Liver (tissue), 9 donors: ENCODE measurements around the gene OR6B1. TPM values are rescaled to one million over a fixed set of nuclear protein-coding genes. Genes with fewer than 3 reads are reported as not detected.
A peak's percentile ranks its signal among the peaks of the same experiment; 100 is the strongest.

Experiments
- DNase-seq: peaks from one replicate; pipeline ENCODE4 v3.0.0-alpha.2; 2017; ENCODE audit warnings: low spot score
- H3K27ac ChIP-seq, 2 donors: one replicate each; pipeline ENCODE4 v1.7.0; 2013; ENCODE audit warnings: inconsistent platforms in 2 of 2, low read length in 2 of 2, control low read depth in 1 of 2, low read depth in 1 of 2, mild to moderate bottlenecking in 1 of 2
- H3K27me3 ChIP-seq, 4 donors: one replicate each; pipeline versions ENCODE4 v1.6.1 to v1.7.0; 2013; ENCODE audit warnings: low read length in 3 of 4, inconsistent platforms in 1 of 4, mild to moderate bottlenecking in 1 of 4, moderate library complexity in 1 of 4; ENCODE audit not compliant: control insufficient read depth in 4 of 4, insufficient read depth in 4 of 4
- H3K36me3 ChIP-seq, 4 donors: one replicate each; pipeline versions ENCODE4 v1.6.1 to v1.7.0; 2013; ENCODE audit warnings: low read length in 3 of 4, mild to moderate bottlenecking in 3 of 4, low read depth in 1 of 4, moderate library complexity in 1 of 4; ENCODE audit not compliant: control insufficient read depth in 4 of 4, insufficient read depth in 3 of 4
- H3K4me1 ChIP-seq, 4 donors: one replicate each; pipeline versions ENCODE4 v1.6.1 to v1.7.0; 2013; ENCODE audit warnings: low read length in 3 of 4, mild to moderate bottlenecking in 3 of 4, moderate library complexity in 1 of 4; ENCODE audit not compliant: control insufficient read depth in 4 of 4, insufficient read depth in 4 of 4
- H3K4me3 ChIP-seq, 3 donors: one replicate each; pipeline versions ENCODE4 v1.6.1 to v1.7.0; 2013; ENCODE audit warnings: low read length in 3 of 3, control low read depth in 1 of 3, low read depth in 1 of 3, mild to moderate bottlenecking in 1 of 3
- H3K9ac ChIP-seq, 2 donors: one replicate each; pipeline ENCODE4 v1.7.0; 2013; ENCODE audit warnings: low read length in 2 of 2, mild to moderate bottlenecking in 2 of 2, moderate library complexity in 2 of 2, control low read depth in 1 of 2, low read depth in 1 of 2
- H3K9me3 ChIP-seq, 4 donors: one replicate each; pipeline versions ENCODE4 v1.6.1 to v1.7.0; 2013; ENCODE audit warnings: low read length in 3 of 4; ENCODE audit not compliant: control insufficient read depth in 4 of 4
- CTCF ChIP-seq: fragments of 150-350 bp; IDR thresholded peaks from 2 replicates; pipeline ENCODE4 v1.5.1; 2017; ENCODE audit warnings: improper control_type of control experiment, low read depth, low read length; ENCODE audit not compliant: missing input control
- EGR1 ChIP-seq, 2 donors: IDR thresholded peaks; 2 replicates each; pipeline ENCODE4 v1.6.1; 2016 to 2018; ENCODE audit warnings: antibody characterized with exemption in 2 of 2, low read depth in 2 of 2
- FOXA1 ChIP-seq: IDR thresholded peaks from 2 replicates; pipeline ENCODE4 v1.6.1; 2016; ENCODE audit warnings: antibody characterized with exemption
- FOXA2 ChIP-seq: IDR thresholded peaks from 2 replicates; pipeline ENCODE4 v1.6.1; 2016; ENCODE audit warnings: antibody characterized with exemption
- GABPA ChIP-seq, 2 donors: IDR thresholded peaks in 1 of 2; conservative IDR thresholded peaks in 1 of 2; 2 replicates each; pipeline ENCODE4 v1.6.1; 2016; ENCODE audit warnings: antibody characterized with exemption in 2 of 2, mild to moderate bottlenecking in 1 of 2, moderate library complexity in 1 of 2
- HNF4A ChIP-seq, 2 donors: conservative IDR thresholded peaks; 2 replicates each; pipeline ENCODE4 v1.6.1; 2016; ENCODE audit warnings: antibody characterized with exemption in 2 of 2, mild to moderate bottlenecking in 2 of 2
- HNF4G ChIP-seq: IDR thresholded peaks from 2 replicates; pipeline ENCODE4 v1.6.1; 2016; ENCODE audit warnings: antibody characterized with exemption
- JUND ChIP-seq, 2 donors: IDR thresholded peaks; 2 replicates each; pipeline ENCODE4 v1.6.1; 2016; ENCODE audit warnings: antibody characterized with exemption in 2 of 2
- NR2F2 ChIP-seq: IDR thresholded peaks from 2 replicates; pipeline ENCODE4 v1.6.1; 2016; ENCODE audit warnings: antibody characterized with exemption
- RAD21 ChIP-seq, 2 donors: IDR thresholded peaks; 2 replicates each; pipeline ENCODE4 v1.6.1; 2016; ENCODE audit warnings: antibody characterized with exemption in 2 of 2, mild to moderate bottlenecking in 2 of 2
- REST ChIP-seq: IDR thresholded peaks from 2 replicates; pipeline ENCODE4 v1.6.1; 2016; ENCODE audit warnings: antibody characterized with exemption, mild to moderate bottlenecking
- RXRA ChIP-seq, 2 donors: IDR thresholded peaks; 2 replicates each; pipeline ENCODE4 v1.6.1; 2017 to 2018; ENCODE audit warnings: antibody characterized with exemption in 2 of 2, mild to moderate bottlenecking in 1 of 2
- SP1 ChIP-seq: IDR thresholded peaks from 2 replicates; pipeline ENCODE4 v1.6.1; 2018; ENCODE audit warnings: antibody characterized with exemption, mild to moderate bottlenecking
- TAF1 ChIP-seq: conservative IDR thresholded peaks from 2 replicates; pipeline ENCODE4 v1.6.1; 2016; ENCODE audit warnings: antibody characterized with exemption, mild to moderate bottlenecking
- YY1 ChIP-seq: IDR thresholded peaks from 2 replicates; pipeline ENCODE4 v1.6.1; 2016; ENCODE audit warnings: antibody characterized with exemption, mild to moderate bottlenecking
- WGBS: extraction: QIAGEN DNeasy Blood & Tissue Kit; methylation state at CpG from one replicate; pipeline ENCODE4 v1.1.7; 2013; 5-methylcytosine and 5-hydroxymethylcytosine counted together
- polyA plus RNA-seq, 2 donors: library from polyadenylated mRNA; stranded (reverse) in 1 of 2; unstranded in 1 of 2; fragments of 200-250 nt in 1 of 2; fragments of >200 nt in 1 of 2; fragmentation: Nextera tagmentation in 1 of 2; extraction: Ambion mirVana in 1 of 2; gene quantifications; one replicate each; pipeline versions ENCODE4 v1.2.1 to v1.2.3, GENCODE V29; 2013 to 2015
- total RNA-seq, 2 donors: library from RNA; depleted of rRNA; stranded (reverse); fragments of >200 nt; gene quantifications; one replicate each; pipeline ENCODE4 v1.2.3, GENCODE V29; 2014
- TF ChIP-seq, protein P1 (sequence below): IDR thresholded peaks from 2 replicates; pipeline ENCODE4 v1.6.1; 2016; ENCODE audit warnings: antibody characterized with exemption
- TF ChIP-seq, protein P2 (sequence below): IDR thresholded peaks from 2 replicates; pipeline ENCODE4 v1.6.1; 2016; ENCODE audit warnings: antibody characterized with exemption
- TF ChIP-seq, protein P3 (sequence below): IDR thresholded peaks from 2 replicates; pipeline ENCODE4 v1.6.1; 2016; ENCODE audit warnings: antibody characterized with exemption
- donor health status: healthy.
- donor health status: healthy.
- donor health status: healthy.
- donor health status: healthy.
- donor health status: healthy.

OR6B1 gene
- total and polyA plus RNA-seq, 4 donors, result 0.05 TPM; not detected in 3

- Histone ChIP-seq H3K9me3 (no peaks in the 10 kb centered on the region), H3K27me3 (peaks cover 0 to 3% (median 0%) of the 10 kb centered on the region in 4 donors), H3K27ac (no peak overlapping the region), H3K4me3 (no peak overlapping the region), H3K9ac (no peak overlapping the region), H3K4me1 (no peaks in the 10 kb centered on the region), H3K36me3 (no peaks in the 10 kb centered on the region)
- TF ChIP-seq RAD21 (IDR thresholded peaks at IDR 0.05) (peak; percentile 91 to 93), CTCF (peak; percentile 58), SP1 (no peak), FOXA2 (no peak), RXRA (IDR thresholded peaks at IDR 0.05) (peak in 1 of 2 donors; percentile 22), GABPA (IDR thresholded peaks at IDR 0.05 in 1 of 2, conservative IDR thresholded peaks at IDR 0.05 in 1 of 2) (no peak)
- DNase-seq, result no peak
- whole genome bisulfite sequencing, result 5% methylated on average over 3 of the region's 3 CpGs
Observed at GRCh38 chr7:144027070-144027469, 26.9 kb downstream of the OR6B1 start.

- WGBS, result 72% methylated on average over 1 of the region's 1 CpG
- no peak for DNase-seq
Observed at GRCh38 chr7:144027974-144028373, 27.9 kb downstream of the OR6B1 start.

More at GRCh38 chr7:144027974-144028373, 27.9 kb downstream of the OR6B1 start:
- Histone ChIP-seq H3K4me3 (no peak overlapping the region), H3K4me1 (no peaks in the 10 kb centered on the region), H3K9me3 (no peaks in the 10 kb centered on the region), H3K27ac (no peak overlapping the region), H3K27me3 (peaks cover 0 to 5% (median 0%) of the 10 kb centered on the region in 4 donors), H3K9ac (no peak overlapping the region), H3K36me3 (no peaks in the 10 kb centered on the region)
- TF ChIP-seq RXRA (IDR thresholded peaks at IDR 0.05) (no peak), GABPA (IDR thresholded peaks at IDR 0.05 in 1 of 2, conservative IDR thresholded peaks at IDR 0.05 in 1 of 2) (no peak), EGR1 (IDR thresholded peaks at IDR 0.05; ENCODE audit: low read depth in 2 of 2) (no peak), CTCF (no peak), FOXA1 (no peak), NR2F2 (no peak), JUND (IDR thresholded peaks at IDR 0.05) (no peak), RAD21 (IDR thresholded peaks at IDR 0.05) (no peak), HNF4G (no peak), REST (no peak), FOXA2 (no peak), YY1 (no peak), TAF1 (no peak), SP1 (no peak), HNF4A (conservative IDR thresholded peaks at IDR 0.05) (no peak)
- TF ChIP-seq, protein P1, sequence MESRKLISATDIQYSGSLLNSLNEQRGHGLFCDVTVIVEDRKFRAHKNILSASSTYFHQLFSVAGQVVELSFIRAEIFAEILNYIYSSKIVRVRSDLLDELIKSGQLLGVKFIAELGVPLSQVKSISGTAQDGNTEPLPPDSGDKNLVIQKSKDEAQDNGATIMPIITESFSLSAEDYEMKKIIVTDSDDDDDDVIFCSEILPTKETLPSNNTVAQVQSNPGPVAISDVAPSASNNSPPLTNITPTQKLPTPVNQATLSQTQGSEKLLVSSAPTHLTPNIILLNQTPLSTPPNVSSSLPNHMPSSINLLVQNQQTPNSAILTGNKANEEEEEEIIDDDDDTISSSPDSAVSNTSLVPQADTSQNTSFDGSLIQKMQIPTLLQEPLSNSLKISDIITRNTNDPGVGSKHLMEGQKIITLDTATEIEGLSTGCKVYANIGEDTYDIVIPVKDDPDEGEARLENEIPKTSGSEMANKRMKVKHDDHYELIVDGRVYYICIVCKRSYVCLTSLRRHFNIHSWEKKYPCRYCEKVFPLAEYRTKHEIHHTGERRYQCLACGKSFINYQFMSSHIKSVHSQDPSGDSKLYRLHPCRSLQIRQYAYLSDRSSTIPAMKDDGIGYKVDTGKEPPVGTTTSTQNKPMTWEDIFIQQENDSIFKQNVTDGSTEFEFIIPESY, result no peak
- TF ChIP-seq, protein P2, sequence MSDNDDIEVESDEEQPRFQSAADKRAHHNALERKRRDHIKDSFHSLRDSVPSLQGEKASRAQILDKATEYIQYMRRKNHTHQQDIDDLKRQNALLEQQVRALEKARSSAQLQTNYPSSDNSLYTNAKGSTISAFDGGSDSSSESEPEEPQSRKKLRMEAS, result no peak
- TF ChIP-seq, protein P3, sequence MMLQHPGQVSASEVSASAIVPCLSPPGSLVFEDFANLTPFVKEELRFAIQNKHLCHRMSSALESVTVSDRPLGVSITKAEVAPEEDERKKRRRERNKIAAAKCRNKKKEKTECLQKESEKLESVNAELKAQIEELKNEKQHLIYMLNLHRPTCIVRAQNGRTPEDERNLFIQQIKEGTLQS, result no peak
